ENCODE data around the gene FARS2.

The FARS2 gene

GRCh38 chr6:5582762-5583161 lies 321.4 kb downstream of the FARS2 start:
- TF ChIP-seq, protein P1, sequence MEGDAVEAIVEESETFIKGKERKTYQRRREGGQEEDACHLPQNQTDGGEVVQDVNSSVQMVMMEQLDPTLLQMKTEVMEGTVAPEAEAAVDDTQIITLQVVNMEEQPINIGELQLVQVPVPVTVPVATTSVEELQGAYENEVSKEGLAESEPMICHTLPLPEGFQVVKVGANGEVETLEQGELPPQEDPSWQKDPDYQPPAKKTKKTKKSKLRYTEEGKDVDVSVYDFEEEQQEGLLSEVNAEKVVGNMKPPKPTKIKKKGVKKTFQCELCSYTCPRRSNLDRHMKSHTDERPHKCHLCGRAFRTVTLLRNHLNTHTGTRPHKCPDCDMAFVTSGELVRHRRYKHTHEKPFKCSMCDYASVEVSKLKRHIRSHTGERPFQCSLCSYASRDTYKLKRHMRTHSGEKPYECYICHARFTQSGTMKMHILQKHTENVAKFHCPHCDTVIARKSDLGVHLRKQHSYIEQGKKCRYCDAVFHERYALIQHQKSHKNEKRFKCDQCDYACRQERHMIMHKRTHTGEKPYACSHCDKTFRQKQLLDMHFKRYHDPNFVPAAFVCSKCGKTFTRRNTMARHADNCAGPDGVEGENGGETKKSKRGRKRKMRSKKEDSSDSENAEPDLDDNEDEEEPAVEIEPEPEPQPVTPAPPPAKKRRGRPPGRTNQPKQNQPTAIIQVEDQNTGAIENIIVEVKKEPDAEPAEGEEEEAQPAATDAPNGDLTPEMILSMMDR (IDR thresholded peaks at IDR 0.05; ENCODE audit: low read depth, low read length) = peak; percentile 12
- no peak for TF ChIP-seq POLR2A (IDR thresholded peaks at IDR 0.05; ENCODE audit: extremely low read depth, insufficient read length)
- TF ChIP-seq MYC (IDR thresholded peaks at IDR 0.05; ENCODE audit: low read depth, low read length) = no peak
- TF ChIP-seq MAX (IDR thresholded peaks at IDR 0.05; ENCODE audit: low read depth, low read length) = no peak
- no peak overlapping the region for H3K4me3 ChIP-seq (ENCODE audit: low read depth, low read length)
- peak; percentile 14 for DNase-seq (ENCODE audit: low read depth)

DNA sequence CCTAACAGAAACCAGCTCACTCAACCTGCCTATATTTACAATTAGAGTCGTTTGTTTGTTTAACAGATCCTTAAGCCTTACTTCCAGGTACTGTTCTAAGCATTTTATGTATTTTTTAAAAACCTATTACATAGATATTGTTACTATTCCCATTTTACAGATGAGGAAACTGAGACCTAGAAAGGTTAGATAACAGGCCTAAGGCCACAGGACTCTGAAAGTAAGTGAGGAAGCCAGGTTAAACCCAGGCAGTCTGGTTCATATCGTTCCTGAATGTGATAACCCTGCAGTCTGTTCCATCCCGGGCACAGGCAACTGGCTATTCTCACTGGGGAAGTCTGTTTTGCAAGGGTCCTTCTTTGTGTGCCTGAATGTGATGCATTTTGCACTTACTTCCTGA lies 322.2 kb downstream of the FARS2 start:
- TF ChIP-seq MAX (IDR thresholded peaks at IDR 0.05; ENCODE audit: low read depth, low read length) (no peak), POLR2A (IDR thresholded peaks at IDR 0.05; ENCODE audit: extremely low read depth, insufficient read length) (no peak), MYC (IDR thresholded peaks at IDR 0.05; ENCODE audit: low read depth, low read length) (no peak)
- TF ChIP-seq, protein P1 (IDR thresholded peaks at IDR 0.05; ENCODE audit: low read depth, low read length) = no peak

DNA sequence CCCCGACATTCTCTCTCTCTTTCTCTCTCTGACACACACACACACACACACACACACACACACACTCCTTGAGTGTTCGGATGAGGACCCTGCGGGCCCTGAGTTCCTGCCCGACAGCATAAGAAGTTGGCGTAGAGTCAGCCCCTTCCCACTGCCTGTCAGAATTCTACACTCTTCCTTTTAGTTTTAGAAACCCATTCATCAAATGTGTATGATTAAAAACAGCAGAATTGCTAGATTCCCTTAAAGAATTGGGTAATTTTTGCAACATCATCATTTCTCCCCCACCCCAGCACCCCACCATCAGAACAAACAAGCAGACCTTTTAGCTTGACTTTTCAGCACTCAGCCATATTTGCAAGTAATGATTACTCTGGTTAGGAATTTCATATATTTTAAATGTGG lies 322.8 kb downstream of the FARS2 start:
- no peak for DNase-seq (ENCODE audit: low read depth)
- H3K4me3 ChIP-seq (ENCODE audit: low read depth, low read length) = no peak overlapping the region
- TF ChIP-seq MYC (IDR thresholded peaks at IDR 0.05; ENCODE audit: low read depth, low read length) (no peak), POLR2A (IDR thresholded peaks at IDR 0.05; ENCODE audit: extremely low read depth, insufficient read length) (no peak), MAX (IDR thresholded peaks at IDR 0.05; ENCODE audit: low read depth, low read length) (no peak)
- TF ChIP-seq, protein P1 (IDR thresholded peaks at IDR 0.05; ENCODE audit: low read depth, low read length) = no peak

More for the DNA sequence above, 322.2 kb downstream of the FARS2 start:
- H3K4me3 ChIP-seq (ENCODE audit: low read depth, low read length) = no peak overlapping the region
- DNase-seq (ENCODE audit: low read depth) = no peak

GRCh38 chr6:5587648-5588047 lies 326.3 kb downstream of the FARS2 start:
- TF ChIP-seq MAX (IDR thresholded peaks at IDR 0.05; ENCODE audit: low read depth, low read length) (no peak), POLR2A (IDR thresholded peaks at IDR 0.05; ENCODE audit: extremely low read depth, insufficient read length) (no peak), MYC (IDR thresholded peaks at IDR 0.05; ENCODE audit: low read depth, low read length) (no peak)
- TF ChIP-seq, protein P1 (IDR thresholded peaks at IDR 0.05; ENCODE audit: low read depth, low read length) = no peak
- H3K4me3 ChIP-seq (ENCODE audit: low read depth, low read length) = no peak overlapping the region
- no peak for DNase-seq (ENCODE audit: low read depth)

DNA sequence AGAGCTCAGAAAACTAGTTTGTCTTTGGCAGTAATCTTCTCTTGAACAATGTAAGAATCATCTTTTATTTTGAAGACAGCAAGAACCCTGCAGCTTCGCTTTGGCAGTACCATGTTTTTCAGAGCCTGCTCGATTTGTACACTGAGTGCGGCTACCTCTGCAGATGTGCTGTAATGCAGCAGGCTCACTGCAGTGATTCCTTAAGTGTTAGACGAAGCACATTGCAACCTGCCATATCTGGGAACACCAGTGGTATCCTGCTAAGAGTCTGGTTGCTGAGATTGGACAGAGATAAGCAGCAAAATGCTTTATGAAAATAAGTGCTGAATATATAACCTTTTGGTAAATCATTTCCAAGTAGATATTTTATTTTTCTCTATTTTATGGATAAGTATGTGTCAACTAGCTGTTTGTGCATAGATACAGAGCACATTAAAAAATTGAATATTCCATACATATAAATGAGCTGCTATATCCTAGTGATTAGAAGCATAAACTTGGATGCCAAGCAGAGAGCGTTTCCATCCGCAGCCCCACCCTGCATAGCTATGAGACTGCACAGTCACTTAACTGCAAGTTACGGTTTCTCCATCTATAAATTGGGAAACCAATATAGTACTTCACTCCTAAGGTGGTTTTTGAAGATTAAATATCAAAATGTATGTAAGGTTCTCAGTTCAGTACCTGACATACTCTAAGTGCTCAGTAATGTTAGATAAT lies 328.3 kb downstream of the FARS2 start:
- DNase-seq (ENCODE audit: low read depth) = no peak

More for the DNA sequence above, 328.3 kb downstream of the FARS2 start:
- H3K4me3 ChIP-seq (ENCODE audit: low read depth, low read length) = no peak overlapping the region
- TF ChIP-seq POLR2A (IDR thresholded peaks at IDR 0.05; ENCODE audit: extremely low read depth, insufficient read length) = no peak
- TF ChIP-seq MYC (IDR thresholded peaks at IDR 0.05; ENCODE audit: low read depth, low read length) = no peak
- no peak for TF ChIP-seq MAX (IDR thresholded peaks at IDR 0.05; ENCODE audit: low read depth, low read length)
- TF ChIP-seq, protein P1 (IDR thresholded peaks at IDR 0.05; ENCODE audit: low read depth, low read length) = no peak

Data from NB4 (cell line).